Renal pelvis (tissue), 4 donors: ENCODE data around the gene ZNF45. TPM values are rescaled to one million over a fixed set of nuclear protein-coding genes. Genes with fewer than 3 reads are reported as not detected.
"Not testable (repeated sequence)": the region's sequence is repeated elsewhere in the genome, so short reads cannot be mapped to it uniquely, and the experiment has no call there.

ENCODE experiments used
- DNase-seq: peaks from one replicate; pipeline ENCODE4 v3.0.0-alpha.2; 2013
- polyA plus RNA-seq, 3 donors: library from polyadenylated mRNA; unstranded; fragments of 120-200 nt; gene quantifications; one replicate each; pipeline ENCODE4 v1.2.1, GENCODE V29; 2013; ENCODE audit not compliant: insufficient read length in 3 of 3

Gene ZNF45
- polyA plus RNA-seq, 3 donors: 25.5 to 32.2 (median 30.1) TPM

DNA sequence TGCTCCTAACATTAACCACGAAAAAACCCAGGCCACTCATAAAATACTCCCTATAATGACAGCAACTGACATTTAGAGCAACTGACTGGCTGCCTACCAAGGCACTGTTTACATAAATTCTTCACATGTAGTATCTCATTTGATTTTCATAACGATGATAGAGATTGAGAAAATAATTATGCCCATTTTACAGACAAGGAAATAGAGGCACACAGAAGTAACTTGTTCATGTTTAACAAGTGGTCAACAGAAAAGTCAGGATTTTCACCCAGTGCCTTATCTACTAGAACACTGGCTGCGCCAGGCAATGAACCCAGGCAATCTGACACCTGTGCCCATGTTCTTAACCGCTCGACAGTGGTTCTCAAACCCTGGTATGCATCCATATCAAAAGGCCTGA lies 6.3 kb downstream of the ZNF45 start:
- no peak for DNase-seq

DNA sequence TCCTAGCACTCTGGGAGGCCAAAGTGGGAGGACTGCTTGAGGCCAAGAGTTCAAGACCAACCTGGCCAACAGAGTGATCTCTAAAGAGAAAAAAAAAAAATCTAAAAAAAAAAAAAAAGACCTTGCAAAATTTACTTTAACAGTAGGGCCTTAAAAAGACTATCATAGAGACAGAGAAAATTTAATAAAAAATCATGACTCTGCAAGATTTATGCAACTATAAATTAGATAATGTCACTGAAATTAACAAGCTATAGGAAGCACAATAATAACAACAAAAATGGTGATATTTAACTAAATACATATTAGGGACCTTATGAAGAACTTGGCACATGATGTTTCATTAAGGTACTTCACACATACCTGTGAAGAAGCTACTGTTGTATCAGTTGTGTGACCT lies 11.2 kb downstream of the ZNF45 start:
- no peak for DNase-seq

DNA sequence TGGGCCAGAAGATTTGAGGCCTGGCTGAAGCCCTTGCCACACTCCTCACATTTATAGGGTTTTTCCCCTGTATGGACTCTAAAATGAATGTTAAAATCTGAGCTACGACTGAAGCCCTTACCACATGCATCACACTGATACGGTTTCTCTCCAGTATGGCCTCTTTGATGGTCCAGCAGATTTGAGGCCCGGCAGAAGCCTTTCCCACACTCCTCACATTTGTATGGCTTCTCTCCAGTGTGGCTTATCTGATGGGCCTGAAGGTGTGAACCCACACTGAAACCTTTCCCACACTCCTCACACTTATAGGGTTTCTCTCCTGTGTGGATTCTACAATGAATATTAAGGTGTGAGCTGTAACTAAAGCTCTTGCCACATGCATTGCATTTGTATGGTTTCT lies 21.0 kb downstream of the ZNF45 start:
- no peak for DNase-seq

DNA sequence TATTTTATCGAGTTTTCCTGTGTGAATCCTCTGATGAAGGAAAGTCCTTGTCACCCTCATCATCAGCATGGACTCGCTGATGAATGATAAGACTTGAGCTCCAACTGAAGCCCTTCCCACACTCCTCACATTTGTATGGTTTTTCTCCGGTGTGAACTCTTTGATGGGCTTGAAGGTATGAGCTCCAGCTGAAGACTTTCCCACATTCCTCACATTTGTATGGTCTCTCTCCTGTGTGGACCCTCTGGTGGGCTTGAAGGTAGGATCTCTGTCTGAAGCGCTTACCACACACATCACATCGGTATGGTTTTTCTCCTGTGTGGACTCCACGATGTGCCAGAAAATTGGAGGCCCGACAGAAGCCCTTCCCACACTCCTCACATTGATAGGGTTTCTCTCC lies 21.7 kb downstream of the ZNF45 start:
- DNase-seq: no peak

DNA sequence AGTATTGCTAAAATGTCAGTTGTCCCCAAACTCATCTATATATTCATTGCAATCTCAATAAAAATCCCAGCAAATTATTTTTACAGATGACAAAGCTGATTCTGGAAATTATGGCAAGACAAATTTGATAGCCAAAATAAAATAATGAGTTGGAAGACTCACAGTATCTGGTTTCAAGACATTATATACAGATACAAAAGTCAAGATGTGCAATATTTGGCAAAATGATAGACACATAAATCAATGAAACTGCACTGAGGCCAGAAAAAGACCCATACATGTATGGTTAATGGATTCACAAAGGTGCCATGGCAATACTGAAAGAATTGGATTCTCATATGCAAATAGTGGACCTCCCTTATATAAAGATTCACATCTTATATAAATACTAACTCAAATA lies 24.2 kb downstream of the ZNF45 start:
- DNase-seq: no peak

DNA sequence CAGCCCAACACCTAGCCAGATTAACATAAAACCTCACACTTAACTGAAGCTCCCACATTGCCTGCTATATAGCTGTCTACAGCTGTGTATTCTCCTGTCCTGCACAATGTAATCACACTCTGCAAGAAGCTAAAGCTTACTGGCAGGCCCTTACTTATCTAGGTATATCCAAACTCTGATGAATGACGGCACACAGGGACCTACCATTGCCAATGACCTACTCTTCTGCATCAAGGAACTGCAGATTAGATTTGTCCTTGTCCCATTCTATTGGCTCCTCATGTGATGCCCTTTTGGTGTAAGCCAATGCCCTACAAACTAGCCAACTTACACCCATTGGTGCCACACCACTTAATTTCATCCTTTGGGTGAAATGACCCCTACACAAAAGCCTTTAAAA lies 26.4 kb downstream of the ZNF45 start:
- DNase-seq: no peak

DNA sequence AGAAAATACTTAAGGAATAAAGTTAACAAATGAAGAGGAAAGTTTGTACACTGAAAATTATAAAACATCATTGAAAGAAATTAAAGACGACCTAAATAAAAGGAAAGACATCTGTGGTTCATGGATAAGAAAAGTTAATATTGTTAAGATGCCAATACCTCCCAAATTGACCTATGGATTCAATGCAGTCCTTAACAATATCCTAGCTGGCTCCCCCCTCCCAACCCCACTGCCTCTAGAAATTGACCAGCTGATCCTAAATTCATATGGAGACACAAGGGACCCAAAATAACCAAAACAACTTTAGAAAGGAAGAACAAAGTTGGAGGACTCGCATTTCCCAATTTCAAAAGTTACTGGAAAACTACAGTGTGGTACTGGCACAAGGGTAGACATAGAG lies 28.3 kb downstream of the ZNF45 start:
- no peak for DNase-seq

DNA sequence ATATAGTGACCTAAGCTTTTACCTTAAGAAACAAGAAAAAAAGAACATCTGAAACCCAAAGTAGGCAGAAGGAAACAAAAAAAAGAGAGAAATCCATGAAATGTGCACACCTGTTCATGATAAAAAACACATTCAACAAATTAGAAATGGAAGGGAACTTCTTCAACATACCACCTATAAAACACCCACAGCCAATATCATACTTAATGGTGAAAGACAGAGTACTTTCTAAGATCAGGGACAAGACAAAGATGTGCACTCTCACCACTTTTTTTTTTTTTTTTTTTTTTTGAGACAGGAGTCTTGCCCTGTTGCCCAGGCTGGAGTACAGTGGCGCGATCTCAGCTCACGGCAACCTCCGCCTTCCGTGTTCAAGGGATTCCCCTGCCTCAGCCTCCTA lies 29.2 kb downstream of the ZNF45 start:
- no peak for DNase-seq

DNA sequence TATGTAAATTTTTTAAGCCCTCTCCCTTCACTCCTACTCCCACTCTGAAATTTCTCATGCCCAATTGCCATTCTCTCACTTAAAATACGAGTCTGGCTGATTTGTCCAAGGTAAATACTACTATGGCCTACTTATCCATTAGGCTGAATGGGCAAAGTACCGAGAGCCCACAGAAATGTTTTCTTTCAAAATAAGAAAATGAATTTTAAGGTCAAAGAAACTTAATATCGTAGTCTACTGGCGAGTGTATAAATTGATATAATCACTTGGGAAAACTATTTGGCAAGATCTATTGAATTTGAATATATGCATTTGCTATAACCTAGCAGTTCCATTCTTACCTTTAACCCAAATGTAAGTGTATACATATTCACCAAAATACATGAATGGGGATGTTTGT lies 32.7 kb downstream of the ZNF45 start:
- DNase-seq: no peak

DNA sequence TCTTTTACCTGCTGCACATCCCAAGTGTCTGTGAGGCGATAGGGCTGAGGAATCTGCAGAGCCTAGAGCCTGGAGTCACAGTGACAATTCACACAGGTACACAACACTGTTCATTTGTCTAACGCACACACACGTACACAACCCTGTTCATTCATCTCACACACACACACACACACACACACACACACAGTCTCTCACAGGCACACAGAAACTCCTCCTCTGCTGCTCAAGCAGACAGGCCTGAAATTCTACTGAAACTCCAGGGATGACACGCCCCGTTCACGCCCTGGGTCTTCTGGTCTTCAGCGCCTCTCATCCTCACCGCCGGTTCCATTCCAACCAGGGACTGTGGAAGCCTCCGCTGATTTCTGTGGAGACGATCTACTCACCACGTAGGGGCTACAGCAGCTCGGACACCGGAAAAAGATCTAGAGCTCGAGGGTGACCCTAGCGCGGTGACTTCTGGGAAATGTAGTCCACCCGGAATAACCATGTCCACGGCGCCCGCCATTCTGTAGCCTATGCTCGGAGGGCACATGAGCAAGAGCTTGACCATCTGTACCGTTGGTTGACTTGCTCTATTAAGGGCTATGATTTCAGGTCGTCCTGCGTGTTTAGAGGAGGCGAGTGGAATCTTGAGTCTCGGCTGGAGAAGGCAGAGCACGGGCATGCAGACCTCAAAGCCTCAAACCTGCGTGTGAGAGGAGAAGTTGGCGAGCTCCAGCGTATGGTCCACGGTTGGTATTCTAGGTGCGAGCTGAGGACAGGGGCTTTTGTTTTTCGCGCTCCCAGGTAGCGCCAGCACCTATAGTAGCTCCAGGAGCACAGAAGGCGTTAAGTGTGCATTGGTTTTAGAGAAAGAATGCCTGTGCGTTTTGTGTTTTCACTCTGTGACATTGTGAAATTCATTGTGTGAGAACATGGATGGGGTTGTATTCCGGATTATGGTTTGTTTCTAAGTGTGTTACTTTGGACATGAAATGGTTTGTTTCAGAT lies 33.4 kb downstream of the ZNF45 start:
- peak; percentile 87 for DNase-seq

DNA sequence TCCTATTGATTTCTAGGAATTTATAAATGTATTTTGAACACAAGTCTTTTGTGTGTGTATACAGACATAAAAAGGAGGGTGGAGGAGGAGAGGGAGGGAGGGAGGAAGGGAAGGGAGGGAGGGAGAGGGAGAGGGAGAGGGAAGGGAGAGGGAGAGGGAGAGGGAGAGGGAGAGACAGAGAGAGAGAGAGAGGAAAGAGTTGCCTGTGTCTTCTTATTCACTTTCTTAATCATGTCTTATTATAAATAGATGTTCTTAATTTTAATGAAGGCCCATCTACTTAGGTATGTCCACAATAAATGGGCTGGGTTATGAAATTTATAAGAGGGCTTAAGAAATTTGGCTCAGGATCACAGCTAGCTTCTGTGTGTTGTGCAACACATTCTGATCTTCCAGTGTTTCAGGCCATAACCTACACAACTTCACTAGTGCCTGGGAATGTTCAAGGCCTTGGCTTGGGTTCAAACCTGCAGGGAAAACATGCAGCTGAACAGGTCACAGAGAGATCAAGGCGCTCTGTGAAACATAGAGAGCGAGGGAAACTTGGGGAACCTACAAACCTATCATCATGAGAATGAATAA lies 39.3 kb downstream of the ZNF45 start:
- no peak for DNase-seq

DNA sequence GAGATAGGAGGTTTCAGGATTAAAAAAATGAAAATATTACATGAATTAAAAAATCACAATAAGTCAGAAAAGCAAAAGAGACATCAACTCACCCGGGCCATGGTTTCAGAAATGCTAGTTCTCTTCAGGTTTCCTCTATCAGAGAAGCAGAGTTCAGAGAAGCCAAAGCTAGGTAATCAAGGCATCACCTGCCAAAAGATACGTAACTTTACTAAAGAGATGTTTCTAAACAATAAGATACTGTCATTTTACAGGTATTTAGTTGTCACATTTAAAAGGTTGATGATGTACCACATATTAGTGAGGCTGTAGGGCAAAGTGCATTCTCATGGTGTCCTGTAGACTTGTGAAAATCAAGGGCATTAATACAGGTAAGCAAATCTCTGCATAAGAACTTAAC lies 51.2 kb downstream of the ZNF45 start, which contains the start of gene ZNF404:
TSS of gene ZNF404 (minus strand) at position 101 of the 400 bp plus-strand sequence.
- DNase-seq: no peak

DNA sequence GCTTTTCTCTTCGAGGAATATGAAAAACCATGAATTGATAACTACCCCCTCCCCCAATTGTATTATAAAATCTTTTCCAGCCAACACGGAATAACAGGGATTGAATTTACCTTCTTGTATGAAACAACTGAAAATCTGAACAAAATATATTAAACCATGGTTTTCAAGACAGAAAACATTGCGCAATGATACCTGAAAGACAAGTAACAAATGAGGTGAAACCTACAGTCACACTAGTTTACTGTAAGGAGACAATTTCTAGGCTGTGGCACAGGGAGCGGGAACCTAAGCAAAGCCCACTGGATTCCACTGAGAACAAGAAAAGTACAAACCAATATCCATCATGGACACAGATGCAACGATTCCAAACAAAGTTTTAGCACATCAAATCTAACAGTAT lies 54.6 kb downstream of the ZNF45 start:
- DNase-seq: no peak

DNA sequence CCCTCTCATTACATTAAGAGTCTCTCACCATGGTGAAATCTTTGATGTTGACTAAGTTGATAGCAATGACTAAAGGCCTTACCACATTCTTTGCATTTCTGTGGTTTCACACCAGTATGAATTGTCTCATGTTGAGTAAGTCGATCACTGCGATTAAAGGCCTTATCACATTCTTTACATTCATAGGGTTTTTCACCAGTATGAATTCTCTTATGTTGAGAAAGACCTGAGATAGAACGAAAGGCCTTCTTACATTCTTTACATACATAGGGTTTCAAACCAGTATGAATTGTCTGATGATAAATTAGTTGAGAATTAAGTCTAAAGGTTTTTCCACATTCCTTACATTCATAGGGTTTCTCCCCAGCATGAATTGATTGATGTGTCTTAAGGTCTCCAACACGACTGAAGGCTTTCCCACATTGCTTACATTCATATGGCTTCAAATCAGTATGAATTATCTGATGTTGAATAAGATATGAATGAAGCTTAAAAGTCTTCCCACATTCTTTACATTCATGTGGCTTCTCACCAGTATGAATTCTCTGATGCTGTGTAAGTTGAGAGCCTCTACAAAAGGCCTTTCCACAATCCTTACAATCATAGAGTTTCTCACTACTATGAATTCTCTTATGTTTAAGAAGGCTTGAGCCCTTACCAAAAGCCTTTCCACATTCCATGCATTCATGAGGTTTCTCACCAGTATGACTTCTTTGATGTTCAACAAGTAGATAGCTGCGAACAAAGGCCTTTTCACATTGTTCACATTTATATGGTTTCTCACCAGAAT lies 62.3 kb downstream of the ZNF45 start:
- no peak for DNase-seq

DNA sequence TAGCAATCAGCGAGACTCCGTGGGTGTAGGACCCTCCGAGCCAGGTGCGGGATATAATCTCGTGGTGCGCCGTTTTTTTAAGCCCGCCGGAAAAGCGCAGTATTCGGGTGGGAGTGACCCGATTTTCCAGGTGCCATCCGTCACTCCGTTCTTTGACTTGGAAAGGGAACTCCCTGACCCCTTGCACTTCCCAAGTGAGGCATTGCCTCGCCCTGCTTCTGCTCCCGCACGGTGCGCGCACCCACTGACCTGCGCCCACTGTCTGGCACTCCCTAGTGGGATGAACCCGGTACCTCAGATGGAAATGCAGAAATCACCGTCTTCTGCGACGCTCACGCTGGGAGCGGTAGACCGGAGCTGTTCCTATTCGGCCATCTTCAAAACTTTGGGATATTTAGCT lies 68.2 kb downstream of the ZNF45 start:
- DNase-seq: not testable (repeated sequence)

Other genes starting within 250 kb of the ZNF45 start
- gene IRGC, start 219.2 kb downstream of the ZNF45 start, polyA plus RNA-seq: not detected
- 10 to 100 TPM; 53.0 to 62.8 (median 57.0) TPM for gene SMG9, start 180.3 kb downstream of the ZNF45 start, polyA plus RNA-seq
- 1 to 10 TPM; 1.7 to 2.3 (median 1.7) TPM for gene KCNN4, start 154.3 kb downstream of the ZNF45 start, polyA plus RNA-seq
- under 1 TPM; 0.53 to 0.56 (median 0.55) TPM for gene LYPD5, start 132.8 kb downstream of the ZNF45 start, polyA plus RNA-seq
- gene ZNF283, start 108.0 kb downstream of the ZNF45 start, polyA plus RNA-seq: 10 to 100 TPM; 11.3 to 27.7 (median 22.3) TPM
- gene ZNF404, start 51.3 kb downstream of the ZNF45 start, polyA plus RNA-seq: 10 to 100 TPM; 10.2 to 19.5 (median 14.5) TPM
- gene ZNF221, start 15.9 kb upstream of the ZNF45 start, polyA plus RNA-seq: 1 to 10 TPM; 6.0 to 9.0 (median 8.0) TPM
- gene ZNF155, start 48.9 kb upstream of the ZNF45 start, polyA plus RNA-seq: 10 to 100 TPM; 13.1 to 15.9 (median 14.5) TPM
- 1 to 10 TPM; 5.4 to 7.9 (median 7.8) TPM for gene ZNF230, start 67.7 kb upstream of the ZNF45 start, polyA plus RNA-seq
- 10 to 100 TPM in 2 of 3 donors, 1 to 10 TPM in 1; 9.3 to 12.2 (median 10.3) TPM for gene ZNF222, start 90.1 kb upstream of the ZNF45 start, polyA plus RNA-seq
- gene ZNF223, start 116.8 kb upstream of the ZNF45 start, polyA plus RNA-seq: 10 to 100 TPM; 11.2 to 16.0 (median 12.6) TPM
- gene ZNF284, start 136.9 kb upstream of the ZNF45 start, polyA plus RNA-seq: 1 to 10 TPM; 2.7 to 6.0 (median 4.1) TPM
- gene ZNF224, start 159.1 kb upstream of the ZNF45 start, polyA plus RNA-seq: 10 to 100 TPM; 24.3 to 50.3 (median 41.3) TPM
- 10 to 100 TPM in 1 of 3 donors, 1 to 10 TPM in 2; 9.2 to 12.2 (median 9.9) TPM for gene ZNF225, start 178.1 kb upstream of the ZNF45 start, polyA plus RNA-seq
- 10 to 100 TPM; 11.3 to 25.0 (median 19.5) TPM for gene ZNF234, start 206.3 kb upstream of the ZNF45 start, polyA plus RNA-seq
- 10 to 100 TPM; 25.6 to 30.4 (median 29.0) TPM for gene ZNF226, start 229.8 kb upstream of the ZNF45 start, polyA plus RNA-seq